ENCODE measurements around the gene NAP1L5. TPM values are rescaled to one million over a fixed set of nuclear protein-coding genes. Genes with fewer than 3 reads are reported as not detected.
A peak's percentile ranks its signal among the peaks of the same experiment; 100 is the strongest.

Gene NAP1L5
- total and polyA plus RNA-seq, 9 of the 15 experiments (the other 6 are each of a cell fraction or from before 2014, with no cell fraction given), result 2.4 to 10.6 (median 7.0) TPM

DNA sequence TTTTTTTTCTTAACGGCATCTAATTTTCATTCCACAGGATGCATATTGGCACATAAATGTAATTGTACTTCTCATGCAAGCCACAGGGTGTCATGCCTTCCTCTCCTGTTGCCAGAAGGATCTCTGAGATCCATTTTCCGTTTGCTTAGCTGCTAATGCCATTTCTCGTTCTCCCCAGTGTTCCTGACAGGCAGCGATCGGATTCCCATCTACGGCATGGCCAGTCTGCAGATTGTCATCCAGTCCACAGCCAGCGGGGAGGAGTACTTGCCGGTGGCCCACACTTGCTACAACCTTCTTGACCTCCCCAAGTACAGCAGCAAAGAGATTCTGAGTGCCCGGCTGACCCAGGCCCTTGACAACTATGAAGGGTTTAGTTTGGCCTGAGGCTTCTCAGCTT, 8.9 kb upstream of the NAP1L5 start:
- intact Hi-C loops (cut with micrococcal nuclease), result loop anchor here (1.0 to 5.0 kb wide), 2 partner anchors 86 to 318 kb away; no protein-coding TSS in a partner anchor
- Histone ChIP-seq H3K27me3 (ENCODE audit: control insufficient read depth in 2 of 2, insufficient read depth in 2 of 2, low read length in 2 of 2) (no peaks in the 10 kb centered on the region), H2AFZ (ENCODE audit: low read depth, low read length) (no peak overlapping the region), H3K27ac (ENCODE audit: extremely low read depth, low read depth, low read length) (no peak overlapping the region), H3K9me3 (replicated peaks; ENCODE audit: control insufficient read depth, insufficient read depth, low read depth, low read length) (no peaks in the 10 kb centered on the region; the same call in 1 of the 2 replicates), H3K4me2 (ENCODE audit: insufficient read depth, low read length) (no peak overlapping the region), H3K4me1 (replicated peaks in 1 of 2; ENCODE audit: control insufficient read depth in 2 of 2, insufficient read depth in 2 of 2, low read length in 2 of 2) (no peaks in the 10 kb centered on the region; a peak in 1 of 5 replicates), H3K79me2 (ENCODE audit: control insufficient read depth, insufficient read depth, low read length) (no peaks in the 10 kb centered on the region), H3K9ac (ENCODE audit: insufficient read depth in 1 of 2, low read depth in 2 of 2, low read length in 2 of 2) (peak overlapping the region in 1 of 2 experiments; percentile 54; a peak in 1 of 4 replicates), H3K9me1 (ENCODE audit: control insufficient read depth, insufficient read depth, low read length) (no peaks in the 10 kb centered on the region), H4K20me1 (replicated peaks; ENCODE audit: control insufficient read depth, insufficient read depth, low read length) (no peaks in the 10 kb centered on the region), H3K36me3 (ENCODE audit: control insufficient read depth, insufficient read depth, low read length) (no peaks in the 10 kb centered on the region), H3K4me3 (no peak overlapping the region)
- DNase-seq (ENCODE audit: extremely low read depth in 1 of 4, low spot score in 3 of 4) (peak in 1 of 4 experiments; percentile 30), ATAC-seq (peak; percentile 75; the same call in 2 of the 3 replicates), FAIRE-seq (peak; percentile 72)
- CTCF ChIA-PET (ENCODE audit: low intra/inter-chr PET ratio), result interaction anchor here (1.7 kb wide), 1 partner anchor 318 kb away, joined by 8 read pairs; no protein-coding TSS in a partner anchor
- WGBS (ENCODE audit: insufficient coverage, low coverage, missing lambda C conversion rate), result 68% methylated on average over 9 of the region's 9 CpGs
- no TSS peak for BruUV-seq (replicated peaks)
- POLR2A ChIA-PET, result interaction anchor here (0.6 kb wide), 1 partner anchor 1164 kb away, joined by 3 read pairs; no protein-coding TSS in a partner anchor
- in situ Hi-C loops (cut with MboI), result no loop called here
- TF ChIP-seq MCM7 (IDR thresholded peaks at IDR 0.05) (no peak), RAD21 (CRISPR knock-in tag; conservative IDR thresholded peaks at IDR 0.05 in 1 of 2, IDR thresholded peaks at IDR 0.05 in 1 of 2) (peak in 1 of 2 experiments; percentile 45; a peak in 2 of 4 replicates), RBBP5 (IDR thresholded peaks at IDR 0.05; ENCODE audit: borderline replicate concordance, insufficient read depth, low read length, poor library complexity, severe bottlenecking) (no peak), REST (IDR thresholded peaks at IDR 0.05; ENCODE audit: borderline replicate concordance) (peak; percentile 31; the same call in 1 of the 2 replicates), REST (CRISPR knock-in tag; IDR thresholded peaks at IDR 0.05; ENCODE audit: low read depth) (no peak), BHLHE40 (IDR thresholded peaks at IDR 0.05; ENCODE audit: low read length) (no peak), SMC3 (conservative IDR thresholded peaks at IDR 0.05; ENCODE audit: insufficient read depth, low read depth, low read length) (peak; percentile 48; the same call in 1 of the 2 replicates)
- TF ChIP-seq, protein P1, sequence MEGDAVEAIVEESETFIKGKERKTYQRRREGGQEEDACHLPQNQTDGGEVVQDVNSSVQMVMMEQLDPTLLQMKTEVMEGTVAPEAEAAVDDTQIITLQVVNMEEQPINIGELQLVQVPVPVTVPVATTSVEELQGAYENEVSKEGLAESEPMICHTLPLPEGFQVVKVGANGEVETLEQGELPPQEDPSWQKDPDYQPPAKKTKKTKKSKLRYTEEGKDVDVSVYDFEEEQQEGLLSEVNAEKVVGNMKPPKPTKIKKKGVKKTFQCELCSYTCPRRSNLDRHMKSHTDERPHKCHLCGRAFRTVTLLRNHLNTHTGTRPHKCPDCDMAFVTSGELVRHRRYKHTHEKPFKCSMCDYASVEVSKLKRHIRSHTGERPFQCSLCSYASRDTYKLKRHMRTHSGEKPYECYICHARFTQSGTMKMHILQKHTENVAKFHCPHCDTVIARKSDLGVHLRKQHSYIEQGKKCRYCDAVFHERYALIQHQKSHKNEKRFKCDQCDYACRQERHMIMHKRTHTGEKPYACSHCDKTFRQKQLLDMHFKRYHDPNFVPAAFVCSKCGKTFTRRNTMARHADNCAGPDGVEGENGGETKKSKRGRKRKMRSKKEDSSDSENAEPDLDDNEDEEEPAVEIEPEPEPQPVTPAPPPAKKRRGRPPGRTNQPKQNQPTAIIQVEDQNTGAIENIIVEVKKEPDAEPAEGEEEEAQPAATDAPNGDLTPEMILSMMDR (IDR thresholded peaks at IDR 0.05 in 2 of 3, conservative IDR thresholded peaks at IDR 0.05 in 1 of 3; ENCODE audit: insufficient read depth in 2 of 3, low read depth in 1 of 3, low read length in 3 of 3), result peak; percentile 43 to 53 (median 48); a peak in 4 of 6 replicates

Data from K562 (cell line).